ENCODE measurements around the gene FLRT1. TPM values are rescaled to one million over a fixed set of nuclear protein-coding genes. Genes with fewer than 3 reads are reported as not detected.
A peak's percentile ranks its signal among the peaks of the same experiment; 100 is the strongest.
"Not testable (repeated sequence)": the region's sequence is repeated elsewhere in the genome, so short reads cannot be mapped to it uniquely, and the experiment has no call there.

The FLRT1 gene
- polyA plus RNA-seq, 6 donors from 2014 or later: not detected

DNA sequence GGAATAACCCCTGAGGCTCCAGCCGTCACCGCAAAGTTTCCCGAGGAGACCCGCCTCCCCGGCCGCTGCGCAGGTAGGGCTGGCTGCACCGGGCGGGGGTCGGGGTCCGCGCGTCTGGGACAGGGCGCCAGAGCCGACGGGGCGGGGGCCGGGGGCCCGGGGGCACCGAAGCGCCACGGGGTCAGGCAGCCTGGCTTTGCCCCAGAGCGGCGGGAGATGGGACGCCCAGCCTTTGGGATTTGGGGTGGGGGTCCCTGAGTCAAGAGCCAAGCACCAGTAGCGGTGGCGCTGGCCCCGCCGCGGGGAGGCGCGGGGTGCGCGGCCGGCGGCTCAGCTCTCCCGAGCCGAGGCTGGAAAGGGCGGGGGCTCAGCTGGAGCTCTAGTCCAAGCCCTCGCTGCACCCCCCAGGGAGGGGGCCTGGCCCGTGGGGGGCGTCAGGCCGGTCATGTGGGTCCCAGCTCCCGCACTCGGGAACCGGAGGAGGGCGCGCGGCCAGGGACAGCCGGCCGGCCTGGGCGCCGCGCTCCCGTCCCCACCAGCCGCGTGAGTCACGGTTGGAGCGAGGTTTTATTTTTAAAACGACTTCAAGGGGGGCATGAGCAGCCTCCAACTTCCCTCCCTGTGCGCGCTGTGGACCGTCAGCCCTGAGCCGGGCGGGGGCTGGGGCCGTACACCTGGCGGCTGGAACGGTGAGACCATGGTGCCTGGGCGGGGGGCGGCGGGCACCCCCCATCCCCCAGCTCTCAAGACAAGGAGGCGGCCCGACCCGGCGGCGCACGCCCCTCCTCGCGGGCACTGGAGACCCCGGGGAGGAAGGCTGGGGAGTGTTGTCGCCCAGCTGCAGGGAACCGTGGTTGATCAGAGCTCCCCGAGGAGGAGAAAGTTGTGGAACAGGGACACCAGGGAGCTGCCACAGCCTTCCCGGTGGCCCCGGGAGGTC lies 626 bp downstream of the FLRT1 start:
- DNase-seq (no peak), ATAC-seq (ENCODE audit: low read depth in 2 of 2) (no peak)
- H3K27ac Mint-ChIP-seq: no peak overlapping the region
- H3K27me3 Mint-ChIP-seq: peaks cover 21 to 66% (median 47%) of the 10 kb centered on the region in 3 donors
- H3K4me3 Mint-ChIP-seq: peak overlapping the region in 1 of 8 donors; percentile 21
- peaks cover 6 to 12% (median 11%) of the 10 kb centered on the region in 3 donors for H3K4me1 Mint-ChIP-seq
- H3K9me3 Mint-ChIP-seq: no peaks in the 10 kb centered on the region
- peaks cover 0 to 6% of the 10 kb centered on the region in 2 donors for H3K36me3 Mint-ChIP-seq

DNA sequence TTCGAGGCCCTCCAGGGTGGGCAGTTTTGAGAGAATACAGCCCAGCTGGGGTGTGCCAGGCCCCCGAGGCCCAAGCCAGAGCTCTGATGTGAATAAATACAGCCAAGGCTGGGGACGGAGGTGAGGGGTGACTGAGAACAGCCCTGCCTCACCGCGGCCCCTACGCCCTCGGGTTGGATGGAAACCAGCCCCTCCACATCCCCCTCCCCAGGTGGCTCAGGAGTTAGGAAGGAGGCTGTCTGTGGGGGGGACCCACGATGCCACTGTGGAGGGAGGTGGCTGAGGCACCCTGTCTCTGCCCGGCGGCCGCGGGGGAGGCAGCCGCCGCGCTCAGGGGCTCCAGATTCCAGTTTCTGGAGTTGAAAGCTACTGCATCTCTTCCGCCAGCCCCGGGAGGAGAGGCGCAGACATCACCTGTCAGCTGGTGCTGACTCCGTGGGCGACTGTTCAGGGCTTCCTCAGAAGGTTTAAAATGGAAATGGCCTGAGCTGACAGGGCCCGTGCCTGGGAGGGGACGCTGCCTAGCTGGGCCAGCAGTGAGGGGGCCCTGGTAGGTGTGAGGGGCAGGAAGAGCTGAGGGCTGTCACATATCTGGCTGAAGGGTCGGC lies 1.4 kb downstream of the FLRT1 start:
- H3K4me1 Mint-ChIP-seq: peaks cover 6 to 12% (median 11%) of the 10 kb centered on the region in 3 donors
- peak overlapping the region in 5 of 8 donors; percentile 5 to 59 (median 41) for H3K4me3 Mint-ChIP-seq
- H3K36me3 Mint-ChIP-seq: peaks cover 0 to 6% of the 10 kb centered on the region in 2 donors
- ATAC-seq (ENCODE audit: low read depth in 2 of 2) (no peak), DNase-seq (no peak)
- no peak overlapping the region for H3K27ac Mint-ChIP-seq
- H3K27me3 Mint-ChIP-seq: peaks cover 21 to 66% (median 44%) of the 10 kb centered on the region in 3 donors
- H3K9me3 Mint-ChIP-seq: no peaks in the 10 kb centered on the region

DNA sequence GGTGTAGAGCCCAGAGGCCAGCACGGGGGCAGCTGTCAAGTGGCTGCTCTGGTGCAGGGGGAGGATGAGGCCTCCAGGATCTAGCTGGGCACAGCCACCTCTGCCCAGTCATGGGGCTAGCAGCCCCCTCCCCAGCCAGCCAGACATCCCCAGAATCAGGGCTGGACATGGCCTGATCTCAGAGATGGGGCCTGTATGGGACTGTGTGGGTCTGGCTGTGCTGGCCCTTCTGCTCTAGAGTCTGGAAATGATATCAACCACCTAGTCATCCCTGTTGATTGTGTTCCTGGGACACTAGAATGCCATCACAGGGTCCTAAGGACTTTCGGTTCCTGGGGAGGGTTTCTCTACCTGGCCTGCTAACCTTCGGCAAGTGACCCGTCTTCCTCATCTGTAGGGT lies 2.8 kb downstream of the FLRT1 start:
- Mint-ChIP-seq H3K27me3 (peaks cover 13 to 63% (median 33%) of the 10 kb centered on the region in 3 donors), H3K9me3 (no peaks in the 10 kb centered on the region), H3K36me3 (peaks cover 0 to 6% of the 10 kb centered on the region in 2 donors), H3K27ac (no peak overlapping the region), H3K4me1 (peaks cover 6 to 17% (median 11%) of the 10 kb centered on the region in 3 donors), H3K4me3 (no peak overlapping the region)
- ATAC-seq (ENCODE audit: low read depth in 2 of 2) (no peak), DNase-seq (no peak)

DNA sequence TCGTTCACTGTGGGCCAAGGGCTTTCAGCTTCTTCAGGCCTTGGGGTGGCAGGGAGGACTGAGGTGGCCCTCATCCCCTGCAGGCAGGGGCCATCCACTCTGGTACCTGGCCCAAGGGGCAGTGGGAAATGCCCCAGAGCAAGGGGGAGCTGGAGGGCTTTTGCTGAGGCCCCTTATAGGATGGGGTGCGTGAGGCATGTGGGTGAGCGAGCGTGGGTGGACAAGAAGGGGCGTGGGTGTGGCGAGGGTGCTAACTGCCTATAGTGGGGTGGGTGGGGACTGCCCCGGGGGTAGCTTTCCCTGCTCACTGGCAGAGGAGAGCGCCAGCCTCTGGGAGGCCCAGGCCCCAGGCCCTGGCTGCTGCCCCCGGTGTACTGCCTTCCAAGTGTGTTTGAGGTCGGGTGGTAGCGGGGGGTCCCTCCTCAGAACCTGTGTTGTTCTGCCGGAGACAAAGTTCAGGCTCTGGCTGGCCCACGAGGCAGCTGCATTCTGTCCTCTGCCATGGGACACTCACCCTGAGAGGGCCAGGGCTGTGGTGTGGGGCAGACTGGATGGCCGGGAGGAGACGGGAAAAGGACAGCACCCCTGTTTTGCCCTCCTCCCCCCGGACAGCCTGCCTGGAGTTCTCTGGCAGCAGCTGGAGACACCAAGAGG lies 3.4 kb downstream of the FLRT1 start:
- no peak overlapping the region for H3K4me3 Mint-ChIP-seq
- peaks cover 6 to 18% (median 8%) of the 10 kb centered on the region in 3 donors for H3K4me1 Mint-ChIP-seq
- H3K9me3 Mint-ChIP-seq: no peaks in the 10 kb centered on the region
- ATAC-seq (ENCODE audit: low read depth in 2 of 2) (no peak), DNase-seq (no peak)
- no peak overlapping the region for H3K27ac Mint-ChIP-seq
- H3K36me3 Mint-ChIP-seq: peaks cover 0 to 6% of the 10 kb centered on the region in 2 donors
- peaks cover 9 to 59% (median 28%) of the 10 kb centered on the region in 3 donors for H3K27me3 Mint-ChIP-seq

DNA sequence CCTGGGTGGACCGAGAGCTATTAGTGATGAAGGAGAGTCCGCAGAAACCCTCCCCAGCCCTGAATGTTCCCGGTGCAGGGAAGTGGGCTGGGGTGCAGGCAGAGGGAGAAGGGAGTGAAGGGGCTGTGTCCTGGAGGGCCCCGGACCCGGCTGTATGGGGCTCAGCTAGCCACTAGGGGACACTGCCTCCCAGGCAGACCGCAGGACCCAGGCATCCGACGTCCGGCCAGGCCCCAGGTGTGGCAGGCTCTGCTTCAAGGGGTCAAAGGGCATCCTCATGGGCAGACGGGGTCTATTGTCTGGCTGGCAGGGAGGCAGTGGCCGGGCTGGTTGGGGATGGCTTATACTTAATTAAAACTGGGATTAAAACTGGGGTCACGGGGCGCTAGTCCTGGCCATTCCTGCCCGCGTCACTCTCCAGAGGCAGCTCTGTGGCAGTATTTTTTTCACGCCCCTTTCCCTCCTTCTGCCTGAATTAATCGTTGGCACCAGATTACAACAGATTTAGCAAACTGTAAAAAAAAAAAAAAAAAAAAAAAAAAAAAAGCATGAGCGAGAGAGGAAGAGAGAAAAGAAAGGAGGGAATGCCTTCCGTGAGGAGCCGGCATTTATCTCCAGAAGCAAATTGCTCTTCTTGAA lies 5.1 kb downstream of the FLRT1 start:
- Mint-ChIP-seq H3K27me3 (peaks cover 0 to 46% (median 14%) of the 10 kb centered on the region in 3 donors), H3K4me3 (no peak overlapping the region), H3K27ac (no peak overlapping the region), H3K36me3 (no peaks in the 10 kb centered on the region), H3K4me1 (peaks cover 0 to 6% (median 0%) of the 10 kb centered on the region in 3 donors), H3K9me3 (no peaks in the 10 kb centered on the region)
- DNase-seq (no peak), ATAC-seq (ENCODE audit: low read depth in 2 of 2) (no peak)

DNA sequence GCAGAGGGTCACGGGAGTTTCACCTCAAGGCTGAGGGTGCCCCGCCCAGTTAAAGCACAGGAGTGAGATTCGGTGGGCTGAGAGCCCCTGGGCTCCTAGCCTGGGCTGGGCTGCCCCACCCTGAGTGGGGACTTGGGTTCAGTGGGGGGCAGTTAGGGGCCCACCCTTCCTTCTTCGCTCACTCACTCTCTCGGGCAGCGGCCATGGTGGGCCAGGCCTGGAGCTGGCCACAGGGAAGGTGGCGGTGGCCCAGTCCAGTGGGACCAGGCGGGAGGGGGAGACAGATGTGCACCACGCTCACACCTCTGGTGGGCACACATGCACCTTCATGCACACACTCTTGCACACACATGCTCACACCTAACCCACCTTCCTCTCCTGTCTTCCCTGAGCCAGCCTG lies 6.1 kb downstream of the FLRT1 start:
- Mint-ChIP-seq H3K27ac (no peak overlapping the region), H3K27me3 (peaks cover 0 to 44% (median 14%) of the 10 kb centered on the region in 3 donors), H3K9me3 (no peaks in the 10 kb centered on the region), H3K36me3 (no peaks in the 10 kb centered on the region), H3K4me1 (peaks cover 0 to 6% (median 0%) of the 10 kb centered on the region in 3 donors), H3K4me3 (no peak overlapping the region)
- ATAC-seq (ENCODE audit: low read depth in 2 of 2): no peak
- DNase-seq: no peak

DNA sequence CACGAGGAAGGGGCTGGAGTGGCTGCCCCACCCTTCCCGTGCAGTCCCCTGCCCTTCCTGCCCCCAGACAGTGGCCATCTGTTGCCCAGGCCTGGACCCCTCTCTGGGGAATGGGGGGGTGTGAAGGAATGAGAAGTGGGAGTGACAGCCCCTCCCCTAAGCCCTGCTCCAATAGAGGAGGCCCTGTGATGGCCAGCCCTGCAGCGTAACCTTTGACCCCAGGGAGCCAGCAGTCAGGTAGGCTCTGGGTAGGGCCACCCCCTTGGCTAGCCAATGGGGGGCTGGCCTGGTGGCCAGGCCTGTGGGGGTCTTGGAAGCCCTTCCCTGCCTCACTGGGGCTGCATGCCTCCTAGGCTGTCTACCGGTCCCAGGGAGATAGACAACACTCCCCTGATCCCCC lies 6.6 kb downstream of the FLRT1 start:
- DNase-seq: no peak
- Mint-ChIP-seq H3K9me3 (no peaks in the 10 kb centered on the region), H3K4me3 (no peak overlapping the region), H3K27ac (no peak overlapping the region), H3K36me3 (no peaks in the 10 kb centered on the region), H3K27me3 (peaks cover 0 to 40% (median 14%) of the 10 kb centered on the region in 3 donors), H3K4me1 (peaks cover 0 to 6% (median 0%) of the 10 kb centered on the region in 3 donors)
- ATAC-seq (ENCODE audit: low read depth in 2 of 2): no peak

DNA sequence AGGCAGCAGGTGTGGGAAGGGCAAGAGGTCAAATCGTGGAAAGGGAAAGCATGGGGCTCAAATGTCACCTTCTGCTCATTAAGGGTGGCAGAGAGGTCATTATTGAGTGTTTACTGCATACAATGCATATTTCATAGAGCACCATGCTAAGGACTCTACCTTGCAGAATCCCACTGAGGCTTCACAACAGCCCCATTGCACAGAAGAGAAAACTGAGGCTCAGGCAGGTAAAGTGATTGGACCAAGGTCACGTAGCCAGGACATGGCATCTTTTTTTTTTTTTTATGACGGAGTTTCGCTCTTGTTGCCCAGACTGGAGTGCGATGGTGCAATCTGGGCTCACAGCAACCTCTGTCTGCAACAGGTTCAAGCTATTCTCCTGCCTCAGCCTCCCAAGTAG lies 7.8 kb downstream of the FLRT1 start:
- ATAC-seq (ENCODE audit: low read depth in 2 of 2): no peak
- peaks cover 0 to 6% (median 0%) of the 10 kb centered on the region in 3 donors for H3K4me1 Mint-ChIP-seq

DNA sequence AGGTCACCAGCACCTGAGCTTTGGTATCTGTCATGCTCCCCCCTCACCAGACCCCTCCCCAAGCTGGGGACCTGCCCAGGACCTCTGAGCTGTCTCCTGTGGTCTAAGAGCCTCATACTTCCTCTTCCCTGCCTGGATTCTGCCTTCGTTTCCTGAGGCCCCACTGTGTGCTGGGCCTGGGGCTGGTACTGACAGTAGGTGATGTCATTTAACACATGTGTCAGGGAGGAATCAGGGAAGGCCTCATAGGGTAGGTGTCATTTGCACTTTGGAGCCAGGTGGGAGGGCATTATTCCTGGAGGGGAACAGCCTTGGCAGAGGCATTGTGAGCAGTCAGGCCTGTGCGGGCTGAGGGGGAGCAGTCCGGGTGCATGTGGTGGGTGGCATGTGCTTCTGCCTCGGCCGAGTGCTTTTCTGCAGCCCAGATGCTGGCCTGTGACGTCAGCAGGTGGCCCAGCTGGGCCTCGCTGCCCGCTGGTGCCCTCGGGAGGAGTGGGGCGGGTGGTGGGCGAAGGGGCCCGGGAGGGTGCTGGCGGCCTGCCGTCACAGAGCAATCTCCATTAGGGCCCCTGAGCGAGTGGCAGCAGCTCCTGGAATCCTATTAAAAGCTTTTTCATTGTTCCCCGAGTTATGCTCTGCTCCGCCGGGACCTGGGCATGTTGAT lies 9.1 kb downstream of the FLRT1 start:
- Mint-ChIP-seq H3K36me3 (no peaks in the 10 kb centered on the region), H3K27me3 (peaks cover 0 to 14% (median 10%) of the 10 kb centered on the region in 3 donors), H3K4me1 (peaks cover 0 to 6% (median 0%) of the 10 kb centered on the region in 3 donors), H3K9me3 (no peaks in the 10 kb centered on the region), H3K4me3 (no peak overlapping the region), H3K27ac (no peak overlapping the region)
- DNase-seq (no peak), ATAC-seq (ENCODE audit: low read depth in 2 of 2) (no peak)

More for the DNA sequence above, 7.8 kb downstream of the FLRT1 start:
- no peaks in the 10 kb centered on the region for H3K36me3 Mint-ChIP-seq
- no peaks in the 10 kb centered on the region for H3K9me3 Mint-ChIP-seq
- H3K27ac Mint-ChIP-seq: no peak overlapping the region
- no peak for DNase-seq
- H3K4me3 Mint-ChIP-seq: no peak overlapping the region
- peaks cover 0 to 27% (median 14%) of the 10 kb centered on the region in 3 donors for H3K27me3 Mint-ChIP-seq

DNA sequence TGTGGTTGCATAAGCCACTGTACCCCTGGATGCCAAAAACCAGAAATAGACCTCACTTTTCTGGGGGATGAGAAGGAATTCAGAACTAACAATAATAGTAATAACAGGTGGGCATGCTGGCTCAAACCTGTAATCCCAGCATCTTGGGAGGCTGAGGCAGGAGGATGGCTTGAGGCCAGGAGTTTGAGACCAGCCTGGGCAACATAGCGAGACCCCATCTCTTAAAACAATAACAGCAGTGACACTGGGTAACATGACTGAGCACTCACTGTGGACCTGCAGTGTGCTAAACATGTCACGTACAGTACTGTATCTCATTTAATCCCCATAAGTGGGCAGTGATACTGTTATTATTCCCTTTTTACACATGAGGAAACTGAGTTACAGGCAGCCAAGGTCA lies 10.0 kb downstream of the FLRT1 start:
- Mint-ChIP-seq H3K9me3 (no peaks in the 10 kb centered on the region), H3K27me3 (peaks cover 0 to 6% (median 2%) of the 10 kb centered on the region in 3 donors), H3K27ac (no peak overlapping the region), H3K36me3 (no peaks in the 10 kb centered on the region), H3K4me3 (no peak overlapping the region), H3K4me1 (peaks cover 0 to 6% (median 0%) of the 10 kb centered on the region in 3 donors)
- ATAC-seq (ENCODE audit: low read depth in 2 of 2) (no peak), DNase-seq (no peak)

DNA sequence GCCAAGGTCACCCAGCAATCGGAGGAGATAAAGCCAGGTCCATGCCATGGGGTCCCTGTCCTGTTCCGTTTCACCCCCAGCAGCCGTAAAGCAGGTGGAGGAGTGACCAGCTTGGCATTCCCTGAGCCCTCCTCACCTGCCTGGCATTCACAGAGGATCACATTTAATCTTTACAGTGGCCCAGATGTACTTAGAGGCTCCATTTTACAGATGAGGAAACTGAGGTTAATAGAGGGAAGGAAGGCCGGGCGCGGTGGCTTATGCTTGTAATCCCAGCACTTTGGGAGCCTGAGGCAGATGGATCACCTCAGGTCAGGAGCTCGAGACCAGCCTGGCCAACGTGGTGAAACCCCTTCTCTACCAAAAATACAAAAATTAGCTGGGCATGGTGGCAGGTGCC lies 11.6 kb downstream of the FLRT1 start:
- DNase-seq; H3K9me3 Mint-ChIP-seq; H3K36me3 Mint-ChIP-seq; H3K27me3 Mint-ChIP-seq; H3K4me1 Mint-ChIP-seq; ATAC-seq (ENCODE audit: low read depth in 2 of 2); H3K4me3 Mint-ChIP-seq; H3K27ac Mint-ChIP-seq: not testable (repeated sequence)

DNA sequence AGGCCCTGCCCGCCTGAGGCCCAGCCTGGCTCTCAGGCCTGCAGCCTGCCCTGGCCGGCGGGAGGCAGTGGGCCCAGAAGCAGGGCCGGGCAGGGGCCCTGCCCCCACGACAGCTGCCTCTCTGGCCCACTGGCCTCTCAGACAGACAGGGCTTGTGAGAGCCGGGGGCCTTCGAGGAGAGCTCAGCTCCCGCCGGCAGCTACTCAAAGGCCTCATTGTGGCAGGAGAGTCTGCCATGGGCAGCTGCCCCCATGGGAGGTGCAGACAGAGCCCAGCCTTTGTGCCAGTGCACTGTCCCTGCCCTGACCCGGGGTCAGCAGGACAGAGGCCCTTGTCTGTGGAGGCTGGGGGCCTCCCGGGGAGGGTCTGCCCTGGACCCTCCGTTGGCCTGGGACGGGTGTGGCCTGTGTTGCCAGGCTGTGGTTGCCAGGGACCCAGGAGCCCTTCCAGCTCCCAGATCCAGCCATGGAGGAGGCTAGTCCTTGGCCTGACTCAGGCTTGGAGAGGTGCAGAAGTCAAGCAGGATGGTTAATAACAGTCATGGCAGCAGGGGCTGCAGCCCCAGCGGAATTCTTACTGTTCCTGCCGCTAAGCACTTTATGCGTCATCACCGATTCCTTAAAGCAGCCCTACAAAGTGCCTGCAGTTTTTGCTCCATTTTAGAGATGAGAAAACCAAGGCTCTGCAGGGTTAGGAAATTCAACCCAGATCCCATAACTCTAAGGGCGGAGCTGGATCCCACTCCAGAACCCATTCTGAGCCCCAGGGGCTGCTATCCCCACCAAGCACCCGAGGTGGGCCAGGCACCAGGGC lies 12.5 kb downstream of the FLRT1 start:
- Mint-ChIP-seq H3K9me3 (no peaks in the 10 kb centered on the region), H3K36me3 (no peaks in the 10 kb centered on the region), H3K4me1 (peaks cover 0 to 3% (median 0%) of the 10 kb centered on the region in 3 donors), H3K27me3 (peaks cover 0 to 2% (median 0%) of the 10 kb centered on the region in 3 donors), H3K27ac (peak overlapping the region in 1 of 6 donors; percentile 38), H3K4me3 (no peak overlapping the region)
- no peak for DNase-seq
- ATAC-seq (ENCODE audit: low read depth in 2 of 2): no peak
